Endodermal cell (in vitro differentiated cells): ENCODE results near the gene ARMH1. TPM values are rescaled to one million over a fixed set of nuclear protein-coding genes. Genes with fewer than 3 reads are reported as not detected.

Experiments
- DNase-seq: peaks from one replicate; pipeline ENCODE4 v3.0.0-alpha.2; 2017
- H3K27ac ChIP-seq: 2 replicates; pipeline ENCODE4 v1.5.1; 2013; ENCODE audit warnings: mild to moderate bottlenecking, low read depth, low read length, moderate library complexity
- H3K27me3 ChIP-seq: 2 replicates; pipeline ENCODE4 v1.6.1; 2013; ENCODE audit warnings: mild to moderate bottlenecking, low read length, moderate library complexity; ENCODE audit not compliant: insufficient read depth, control insufficient read depth, poor library complexity, severe bottlenecking
- H3K36me3 ChIP-seq: 2 replicates; pipeline ENCODE4 v1.7.0; 2013; ENCODE audit warnings: mild to moderate bottlenecking, low read length, moderate library complexity; ENCODE audit not compliant: control insufficient read depth, insufficient read depth
- H3K4me1 ChIP-seq: one replicate; pipeline ENCODE4 v1.7.0; 2013; ENCODE audit warnings: low read length; ENCODE audit not compliant: control insufficient read depth, insufficient read depth
- H3K4me3 ChIP-seq: 2 replicates; pipeline ENCODE4 v1.5.1; 2013; ENCODE audit warnings: mild to moderate bottlenecking, low read length, moderate library complexity
- H3K9ac ChIP-seq: 2 replicates; pipeline ENCODE4 v1.6.1; 2013; ENCODE audit warnings: mild to moderate bottlenecking, low read length, moderate library complexity; ENCODE audit not compliant: poor library complexity, severe bottlenecking; ENCODE audit errors: extremely low read depth
- H3K9me3 ChIP-seq: 2 replicates; pipeline ENCODE4 v1.6.1; 2013; ENCODE audit warnings: mild to moderate bottlenecking, low read length, moderate library complexity; ENCODE audit not compliant: control insufficient read depth
- H3K27ac Mint-ChIP-seq: 2 replicates; pipeline ENCODE4 v1.8.0; 2020; ENCODE audit warnings: mixed read lengths
- H3K27me3 Mint-ChIP-seq: 2 replicates; pipeline ENCODE4 v1.8.0; 2021; ENCODE audit warnings: mild to moderate bottlenecking, mixed read lengths; ENCODE audit not compliant: insufficient read depth
- H3K36me3 Mint-ChIP-seq: 2 replicates; pipeline ENCODE4 v1.8.0; 2020; ENCODE audit warnings: low read depth, mixed read lengths
- H3K4me1 Mint-ChIP-seq: 2 replicates; pipeline ENCODE4 v1.8.0; 2020; ENCODE audit warnings: mixed read lengths
- H3K4me3 Mint-ChIP-seq: 2 replicates; pipeline ENCODE4 v1.8.0; 2020; ENCODE audit warnings: mild to moderate bottlenecking, moderate library complexity, mixed read lengths
- H3K9me3 Mint-ChIP-seq: 2 replicates; pipeline ENCODE4 v1.8.0; 2020; ENCODE audit warnings: mild to moderate bottlenecking, mixed read lengths
- WGBS, 2 experiments: methylation state at CpG; one replicate each; pipeline versions ENCODE4 v1.1.5 to v1.1.7; 2013; ENCODE audit warnings: missing lambda C conversion rate in 2 of 2, mixed read lengths in 1 of 2; ENCODE audit not compliant: insufficient coverage in 1 of 2, insufficient read length in 1 of 2; 5-methylcytosine and 5-hydroxymethylcytosine counted together
- total RNA-seq, 2 donors: library from RNA; stranded (reverse); fragmentation: NEBNext Ultra II Directional in 1 of 2; extraction: Animal tissue kit (Norgen Biotek cat#: 25700) in 1 of 2; gene quantifications; 2 replicates in 1 of 2; 3 replicates in 1 of 2; pipeline ENCODE4 v1.2.1, GENCODE V29; 2021
- TF ChIP-seq, protein P1 (sequence below): fragments of 200-600 bp; sonication (generic); conservative IDR thresholded peaks from 2 replicates; pipeline ENCODE4 v1.5.0; 2021; ENCODE audit warnings: antibody characterized with exemption, mild to moderate bottlenecking

Gene ARMH1
- total RNA-seq, 2 donors from 2014 or later: 3.9 to 6.3 TPM

DNA sequence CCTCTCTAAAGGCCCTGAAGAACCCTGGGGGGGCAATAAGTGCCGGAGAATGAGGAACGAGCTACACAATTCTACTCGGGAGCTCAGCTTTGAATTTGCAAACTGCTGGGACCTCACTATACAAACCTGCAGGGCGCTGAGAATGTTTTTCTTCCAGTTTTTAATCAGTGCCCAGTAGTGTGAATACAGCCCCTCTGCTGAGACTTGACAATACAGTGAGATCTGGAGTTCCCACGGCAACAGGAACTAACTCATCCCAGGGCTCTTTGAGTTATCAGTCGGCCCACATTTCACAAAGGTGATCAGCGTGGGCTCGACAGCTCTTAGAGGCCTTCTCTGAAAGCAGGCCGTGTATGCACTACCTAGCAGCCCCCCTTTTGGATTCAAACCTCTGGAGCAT is 41.9 kb upstream of the ARMH1 start:
- H3K9me3 ChIP-seq: no peaks in the 10 kb centered on the region
- H3K4me1 ChIP-seq: peaks cover 6% of the 10 kb centered on the region
- H3K4me3 Mint-ChIP-seq: peak overlapping the region; percentile 82
- H3K9ac ChIP-seq: peak overlapping the region; percentile 92
- no peak for DNase-seq
- TF ChIP-seq, protein P1, sequence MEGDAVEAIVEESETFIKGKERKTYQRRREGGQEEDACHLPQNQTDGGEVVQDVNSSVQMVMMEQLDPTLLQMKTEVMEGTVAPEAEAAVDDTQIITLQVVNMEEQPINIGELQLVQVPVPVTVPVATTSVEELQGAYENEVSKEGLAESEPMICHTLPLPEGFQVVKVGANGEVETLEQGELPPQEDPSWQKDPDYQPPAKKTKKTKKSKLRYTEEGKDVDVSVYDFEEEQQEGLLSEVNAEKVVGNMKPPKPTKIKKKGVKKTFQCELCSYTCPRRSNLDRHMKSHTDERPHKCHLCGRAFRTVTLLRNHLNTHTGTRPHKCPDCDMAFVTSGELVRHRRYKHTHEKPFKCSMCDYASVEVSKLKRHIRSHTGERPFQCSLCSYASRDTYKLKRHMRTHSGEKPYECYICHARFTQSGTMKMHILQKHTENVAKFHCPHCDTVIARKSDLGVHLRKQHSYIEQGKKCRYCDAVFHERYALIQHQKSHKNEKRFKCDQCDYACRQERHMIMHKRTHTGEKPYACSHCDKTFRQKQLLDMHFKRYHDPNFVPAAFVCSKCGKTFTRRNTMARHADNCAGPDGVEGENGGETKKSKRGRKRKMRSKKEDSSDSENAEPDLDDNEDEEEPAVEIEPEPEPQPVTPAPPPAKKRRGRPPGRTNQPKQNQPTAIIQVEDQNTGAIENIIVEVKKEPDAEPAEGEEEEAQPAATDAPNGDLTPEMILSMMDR: no peak
- peak overlapping the region; percentile 94 for H3K4me3 ChIP-seq
- no peaks in the 10 kb centered on the region for H3K27me3 ChIP-seq
- H3K27me3 Mint-ChIP-seq: no peaks in the 10 kb centered on the region
- H3K9me3 Mint-ChIP-seq: no peaks in the 10 kb centered on the region
- peak overlapping the region; percentile 98 for H3K27ac Mint-ChIP-seq
- H3K36me3 Mint-ChIP-seq: peaks cover 41% of the 10 kb centered on the region
- WGBS, 2 experiments: 20 to 29% methylated on average over 9 of the region's 9 CpGs
- peak overlapping the region; percentile 98 for H3K27ac ChIP-seq
- H3K36me3 ChIP-seq: peaks cover 44% of the 10 kb centered on the region
- peaks cover 20% of the 10 kb centered on the region for H3K4me1 Mint-ChIP-seq

DNA sequence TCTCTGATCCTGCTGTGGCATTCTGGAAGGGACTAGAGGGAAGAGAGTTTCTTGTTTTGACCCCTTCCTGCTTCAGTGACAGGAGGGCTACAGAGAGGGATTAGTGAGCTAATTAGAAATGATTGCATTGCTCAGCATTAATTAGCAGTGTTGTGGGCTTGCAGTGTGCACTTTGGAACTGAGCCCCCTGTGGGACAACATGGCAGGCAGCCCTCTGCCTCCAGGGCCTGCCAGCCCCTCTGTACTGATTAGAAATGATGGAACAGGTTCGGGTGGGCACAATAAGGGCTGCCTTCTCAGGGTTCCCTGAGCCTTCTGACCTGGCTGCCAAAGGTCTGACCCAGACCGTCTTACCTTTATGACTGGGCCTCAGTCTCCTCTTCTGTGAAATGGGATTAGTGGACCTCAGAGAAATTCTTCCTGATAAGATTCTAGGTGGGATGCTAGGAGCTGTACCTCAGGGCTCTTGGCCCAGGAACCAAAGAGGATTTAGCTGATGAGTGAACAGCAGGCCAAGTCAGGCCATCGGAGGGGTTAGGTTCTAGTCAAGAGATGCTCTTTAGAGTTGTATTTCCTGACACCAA is 39.8 kb upstream of the ARMH1 start:
- WGBS, 2 experiments: 85 to 90% methylated on average over 2 to 3 of the region's 3 CpGs
- TF ChIP-seq, protein P1: no peak
- Mint-ChIP-seq H3K4me3 (no peak overlapping the region), H3K4me1 (peaks cover 20% of the 10 kb centered on the region), H3K27ac (no peak overlapping the region), H3K27me3 (no peaks in the 10 kb centered on the region), H3K36me3 (peaks cover 55% of the 10 kb centered on the region), H3K9me3 (no peaks in the 10 kb centered on the region)
- Histone ChIP-seq H3K9me3 (no peaks in the 10 kb centered on the region), H3K27ac (no peak overlapping the region), H3K27me3 (no peaks in the 10 kb centered on the region), H3K4me1 (peaks cover 6% of the 10 kb centered on the region), H3K4me3 (no peak overlapping the region), H3K36me3 (peaks cover 60% of the 10 kb centered on the region), H3K9ac (no peak overlapping the region)
- DNase-seq: no peak

DNA sequence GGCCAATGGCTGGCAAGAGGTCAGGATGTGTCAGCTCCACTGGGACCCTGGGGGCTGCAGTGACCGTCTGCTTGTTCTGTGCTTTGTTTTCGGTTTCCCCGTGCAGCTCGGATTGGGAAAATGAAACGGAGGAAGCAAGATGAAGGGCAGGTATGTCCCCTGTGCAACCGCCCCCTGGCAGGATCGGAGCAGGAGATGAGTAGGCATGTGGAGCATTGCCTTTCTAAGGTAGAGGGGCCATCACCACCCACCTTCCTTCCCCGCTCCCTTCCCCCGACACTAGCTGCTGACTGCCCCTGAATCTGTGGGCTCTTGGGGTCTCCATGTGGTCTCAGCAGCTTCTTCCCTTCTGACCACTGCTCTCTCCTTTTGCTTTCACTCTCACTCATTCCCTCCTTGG is 39.1 kb upstream of the ARMH1 start:
- peaks cover 6% of the 10 kb centered on the region for H3K4me1 ChIP-seq
- peaks cover 64% of the 10 kb centered on the region for H3K36me3 ChIP-seq
- H3K27me3 Mint-ChIP-seq: no peaks in the 10 kb centered on the region
- no peak overlapping the region for H3K9ac ChIP-seq
- TF ChIP-seq, protein P1: no peak
- H3K4me3 Mint-ChIP-seq: no peak overlapping the region
- peaks cover 20% of the 10 kb centered on the region for H3K4me1 Mint-ChIP-seq
- WGBS, 2 experiments: 96% methylated on average over 3 to 9 of the region's 9 CpGs
- no peak overlapping the region for H3K4me3 ChIP-seq
- peak overlapping the region; percentile 83 for H3K27ac ChIP-seq
- peaks cover 55% of the 10 kb centered on the region for H3K36me3 Mint-ChIP-seq
- no peak for DNase-seq
- H3K27ac Mint-ChIP-seq: no peak overlapping the region
- H3K27me3 ChIP-seq: no peaks in the 10 kb centered on the region
- H3K9me3 ChIP-seq: no peaks in the 10 kb centered on the region
- no peaks in the 10 kb centered on the region for H3K9me3 Mint-ChIP-seq
